ENCODE results near the gene TPO. TPM values are rescaled to one million over a fixed set of nuclear protein-coding genes. Genes with fewer than 3 reads are reported as not detected.
"Not testable (repeated sequence)": the region's sequence is repeated elsewhere in the genome, so short reads cannot be mapped to it uniquely, and the experiment has no call there.

The TPO gene
- total RNA-seq, 2 donors from 2014 or later: not detected

DNA sequence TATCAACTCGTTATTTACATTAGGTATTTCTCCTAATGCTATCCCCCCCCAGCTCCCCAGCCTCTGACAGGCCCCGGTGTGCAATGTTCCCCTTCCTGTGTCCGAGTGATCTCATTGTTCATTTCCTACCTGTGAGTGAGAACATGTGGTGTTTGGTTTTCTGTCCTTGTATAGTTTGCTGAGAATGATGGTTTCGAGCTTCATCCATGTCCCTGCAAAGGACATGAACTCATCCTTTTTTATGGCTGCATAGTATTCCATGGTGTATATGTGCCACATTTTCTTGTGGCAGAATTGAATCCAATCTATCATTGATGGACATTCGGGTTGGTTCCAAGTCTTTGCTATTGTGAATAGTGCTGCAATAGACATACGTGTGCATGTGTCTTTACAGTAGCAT lies 23.1 kb upstream of the TPO start:
- not testable (repeated sequence) for H3K9me3 Mint-ChIP-seq; H3K27ac Mint-ChIP-seq; DNase-seq; H3K27me3 Mint-ChIP-seq (ENCODE audit: low read depth); H3K36me3 Mint-ChIP-seq (ENCODE audit: insufficient read depth in 2 of 2); H3K4me3 Mint-ChIP-seq; ATAC-seq (replicated peaks in 1 of 2); H3K4me1 Mint-ChIP-seq (ENCODE audit: low read depth)

DNA sequence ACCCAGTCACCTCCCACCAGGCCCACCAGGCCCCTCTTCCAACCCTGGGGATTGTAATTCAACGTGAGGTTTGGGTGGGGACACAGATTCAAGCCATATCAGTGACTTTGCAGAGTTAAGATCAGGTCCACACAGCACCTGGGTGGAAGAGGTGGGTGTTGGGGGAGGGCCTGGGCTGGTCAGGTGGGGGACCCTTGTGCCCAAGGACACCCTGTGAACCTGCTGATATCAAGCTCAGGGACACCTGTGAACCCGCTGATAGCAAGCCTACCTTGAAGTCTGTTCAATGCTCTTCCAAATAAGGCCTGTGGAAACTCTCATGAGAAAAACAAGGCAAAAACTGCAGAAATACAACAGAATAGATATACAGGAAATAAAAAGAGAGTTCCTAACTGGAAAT lies 19.9 kb upstream of the TPO start:
- ATAC-seq (replicated peaks in 1 of 2): no peak
- Mint-ChIP-seq H3K27ac (no peak overlapping the region), H3K4me1 (ENCODE audit: low read depth) (no peaks in the 10 kb centered on the region), H3K36me3 (ENCODE audit: insufficient read depth in 2 of 2) (peaks cover 0 to 1% of the 10 kb centered on the region in 2 donors), H3K27me3 (ENCODE audit: low read depth) (no peaks in the 10 kb centered on the region), H3K4me3 (no peak overlapping the region), H3K9me3 (peaks cover 0 to 5% of the 10 kb centered on the region in 2 donors)
- DNase-seq: no peak

DNA sequence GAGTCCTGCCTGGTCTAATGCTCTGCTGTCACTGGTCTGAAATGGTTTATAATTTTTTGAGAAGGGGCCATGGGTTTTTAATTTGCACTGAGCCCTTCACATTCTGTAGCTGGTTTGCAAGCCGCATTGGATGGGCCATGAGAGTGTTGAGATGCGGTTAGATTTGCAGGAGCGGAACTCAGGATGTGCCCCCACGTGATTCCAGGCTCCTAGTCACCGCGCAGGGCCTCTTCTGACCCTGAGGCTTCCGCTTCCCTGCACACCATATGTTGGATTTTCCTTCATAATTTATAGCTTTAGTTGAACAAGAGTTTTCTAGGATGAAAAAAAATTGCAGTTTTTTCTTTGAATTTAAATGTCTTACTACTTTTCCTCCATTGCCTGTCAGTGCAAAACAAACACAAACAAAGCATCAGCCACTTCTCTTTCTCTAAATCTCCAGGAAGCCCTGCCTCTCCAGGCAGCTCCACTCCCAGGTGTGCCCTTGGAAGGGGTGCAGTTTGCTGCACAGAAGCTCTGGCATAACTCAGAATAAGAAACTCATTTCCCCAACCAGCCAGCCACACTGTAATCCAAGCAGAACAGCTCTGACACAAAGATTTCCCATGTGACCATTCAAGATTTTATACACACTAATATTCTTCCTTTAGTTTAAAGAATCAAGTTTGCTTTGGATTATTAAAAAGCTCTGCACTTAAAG lies 18.4 kb upstream of the TPO start:
- peaks cover 0 to 5% of the 10 kb centered on the region in 2 donors for H3K9me3 Mint-ChIP-seq
- H3K27ac Mint-ChIP-seq: no peak overlapping the region
- ATAC-seq (replicated peaks in 1 of 2) (no peak), DNase-seq (no peak)
- H3K27me3 Mint-ChIP-seq (ENCODE audit: low read depth): no peaks in the 10 kb centered on the region
- H3K4me3 Mint-ChIP-seq: no peak overlapping the region
- H3K4me1 Mint-ChIP-seq (ENCODE audit: low read depth): peaks cover 4% of the 10 kb centered on the region
- peaks cover 0 to 1% of the 10 kb centered on the region in 2 donors for H3K36me3 Mint-ChIP-seq (ENCODE audit: insufficient read depth in 2 of 2)

DNA sequence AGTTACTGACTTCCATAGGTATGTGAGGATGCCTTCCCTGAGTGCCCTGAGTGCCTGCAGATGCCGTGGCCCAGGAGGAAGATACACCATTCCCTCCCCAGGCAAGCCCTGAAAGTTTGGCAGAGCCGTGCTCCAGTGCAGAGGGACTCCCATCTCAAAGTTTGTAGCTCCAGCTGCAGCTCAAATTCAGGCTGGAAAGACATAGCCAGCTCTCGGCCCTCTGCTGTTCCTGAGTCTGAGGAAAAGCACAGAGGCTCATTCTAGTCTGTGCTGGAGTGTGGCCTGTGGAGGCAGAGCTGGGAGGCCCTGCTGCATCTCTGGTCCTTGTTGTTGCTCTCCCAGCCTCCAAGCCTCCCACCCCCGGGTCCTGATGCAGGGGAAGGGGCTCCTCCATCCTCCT lies 15.9 kb upstream of the TPO start:
- ATAC-seq (replicated peaks in 1 of 2): no peak
- Mint-ChIP-seq H3K4me1 (ENCODE audit: low read depth) (peaks cover 4% of the 10 kb centered on the region), H3K4me3 (no peak overlapping the region)

DNA sequence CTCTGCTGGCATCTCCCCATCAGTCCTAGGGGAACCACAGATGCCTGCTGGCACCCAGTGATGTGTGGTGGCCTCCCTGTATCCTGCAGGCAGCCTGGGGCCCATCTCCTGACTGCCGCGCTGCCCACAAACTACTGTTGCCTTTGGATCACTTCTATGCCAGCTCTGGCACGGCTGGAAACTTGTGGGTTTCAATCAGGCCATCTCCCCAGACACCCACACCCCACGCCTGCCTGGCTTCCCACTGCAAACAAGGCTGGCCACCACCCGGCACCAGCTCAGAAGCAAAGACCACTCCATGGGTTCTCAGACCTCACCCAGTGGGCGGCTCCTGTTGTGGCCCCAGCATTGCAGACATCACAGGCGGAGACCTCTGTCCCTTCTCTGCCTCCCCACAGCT lies 15.1 kb upstream of the TPO start:
- DNase-seq (no peak), ATAC-seq (replicated peaks in 1 of 2) (no peak)
- Mint-ChIP-seq H3K36me3 (ENCODE audit: insufficient read depth in 2 of 2) (peaks cover 0 to 2% of the 10 kb centered on the region in 2 donors), H3K27ac (no peak overlapping the region), H3K4me1 (ENCODE audit: low read depth) (peaks cover 4% of the 10 kb centered on the region), H3K9me3 (no peaks in the 10 kb centered on the region), H3K4me3 (no peak overlapping the region), H3K27me3 (ENCODE audit: low read depth) (no peaks in the 10 kb centered on the region)

More for the DNA sequence above, 15.9 kb upstream of the TPO start:
- DNase-seq: no peak
- Mint-ChIP-seq H3K27ac (no peak overlapping the region), H3K9me3 (no peaks in the 10 kb centered on the region), H3K36me3 (ENCODE audit: insufficient read depth in 2 of 2) (peaks cover 0 to 2% of the 10 kb centered on the region in 2 donors), H3K27me3 (ENCODE audit: low read depth) (no peaks in the 10 kb centered on the region)

DNA sequence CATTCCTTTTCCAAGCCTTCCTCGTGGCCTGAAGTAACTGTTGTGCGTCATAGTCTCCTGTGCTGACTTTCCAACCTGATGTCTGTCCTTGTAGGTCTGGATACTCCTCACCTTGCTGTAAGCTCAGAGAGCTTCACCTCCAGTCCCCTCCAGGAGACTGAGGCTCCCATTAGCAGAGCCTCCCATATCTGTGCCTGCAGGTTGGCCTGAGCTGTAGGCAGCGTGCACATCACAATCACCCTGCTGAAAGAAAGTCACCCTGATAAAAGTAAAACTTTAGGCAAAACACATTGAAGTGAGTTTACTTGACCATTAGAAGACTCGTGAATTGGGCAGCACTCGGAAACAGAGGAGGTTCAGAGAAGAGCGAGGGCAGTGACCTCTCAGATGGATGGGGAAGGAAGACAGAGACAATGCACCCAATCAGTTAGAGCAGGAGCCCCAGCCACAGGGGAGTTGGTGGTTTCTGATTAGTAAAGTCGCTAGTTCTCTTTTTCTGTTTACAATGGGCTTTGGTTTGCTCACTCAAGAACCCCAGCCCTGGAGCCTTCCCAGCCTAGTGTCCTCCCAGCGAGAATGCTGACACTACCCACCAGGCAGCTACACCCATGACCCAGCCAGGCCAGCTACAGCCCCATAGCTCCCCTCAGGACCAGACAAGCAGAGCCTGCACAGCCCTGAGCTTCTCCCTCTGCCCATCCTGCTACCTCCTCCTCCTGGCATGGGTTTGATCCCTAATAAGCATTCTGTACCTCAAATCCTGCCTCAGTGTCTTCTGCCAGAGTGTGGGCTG lies 12.1 kb upstream of the TPO start:
- peaks cover 0 to 4% of the 10 kb centered on the region in 2 donors for H3K9me3 Mint-ChIP-seq
- no peak overlapping the region for H3K27ac Mint-ChIP-seq
- no peaks in the 10 kb centered on the region for H3K27me3 Mint-ChIP-seq (ENCODE audit: low read depth)
- peaks cover 4% of the 10 kb centered on the region for H3K4me1 Mint-ChIP-seq (ENCODE audit: low read depth)
- no peak overlapping the region for H3K4me3 Mint-ChIP-seq
- ATAC-seq (replicated peaks in 1 of 2) (no peak), DNase-seq (no peak)
- H3K36me3 Mint-ChIP-seq (ENCODE audit: insufficient read depth in 2 of 2): peaks cover 0 to 2% of the 10 kb centered on the region in 2 donors

DNA sequence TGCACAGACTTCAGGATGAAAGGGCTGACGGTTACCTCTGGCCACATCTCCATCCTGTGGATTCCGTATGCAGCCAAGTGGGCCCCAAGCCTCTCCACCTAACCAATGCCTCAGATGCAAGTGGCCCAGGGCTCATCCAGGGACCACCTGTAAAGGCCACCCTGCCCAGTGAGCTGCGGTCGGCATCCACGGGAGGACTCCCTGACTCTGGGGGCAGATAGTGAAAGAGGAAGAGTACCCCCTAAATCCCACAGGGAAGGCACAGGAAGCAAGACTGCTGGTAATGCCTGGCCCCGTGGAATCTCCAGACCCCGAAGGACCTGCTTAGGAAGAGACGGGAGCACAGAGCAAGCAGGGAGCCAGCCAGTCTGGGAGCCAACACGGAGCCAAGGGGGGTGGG lies 11.2 kb upstream of the TPO start:
- H3K4me3 Mint-ChIP-seq: no peak overlapping the region
- peaks cover 0 to 2% of the 10 kb centered on the region in 2 donors for H3K36me3 Mint-ChIP-seq (ENCODE audit: insufficient read depth in 2 of 2)

DNA sequence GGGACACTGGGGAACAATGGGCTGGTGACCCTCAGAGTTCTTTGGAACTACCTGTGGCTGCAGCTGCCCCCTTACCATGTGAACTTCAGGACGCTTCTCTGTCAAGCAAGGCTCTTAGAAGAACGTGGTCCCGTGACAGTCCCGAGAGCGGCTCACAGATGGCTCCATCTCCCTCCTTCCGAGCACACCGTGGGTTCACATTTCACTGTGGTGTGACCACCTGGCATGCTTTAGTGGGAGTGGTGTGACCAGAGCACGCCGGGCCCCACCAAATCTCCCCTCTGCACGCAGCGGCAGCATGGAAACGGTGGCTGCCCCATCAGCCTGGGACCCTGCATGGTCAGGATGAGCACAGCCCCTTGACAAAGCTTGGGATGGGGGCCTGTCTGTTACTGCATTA lies 9.7 kb upstream of the TPO start:
- Mint-ChIP-seq H3K27ac (no peak overlapping the region), H3K9me3 (peaks cover 0 to 4% of the 10 kb centered on the region in 2 donors), H3K4me1 (ENCODE audit: low read depth) (peaks cover 4% of the 10 kb centered on the region), H3K27me3 (ENCODE audit: low read depth) (no peaks in the 10 kb centered on the region), H3K4me3 (no peak overlapping the region), H3K36me3 (ENCODE audit: insufficient read depth in 2 of 2) (peaks cover 0 to 2% of the 10 kb centered on the region in 2 donors)
- DNase-seq (no peak), ATAC-seq (replicated peaks in 1 of 2) (no peak)

More for the DNA sequence above, 11.2 kb upstream of the TPO start:
- Mint-ChIP-seq H3K27ac (no peak overlapping the region), H3K27me3 (ENCODE audit: low read depth) (no peaks in the 10 kb centered on the region), H3K4me1 (ENCODE audit: low read depth) (peaks cover 4% of the 10 kb centered on the region), H3K9me3 (peaks cover 0 to 4% of the 10 kb centered on the region in 2 donors)
- ATAC-seq (replicated peaks in 1 of 2) (no peak), DNase-seq (no peak)

DNA sequence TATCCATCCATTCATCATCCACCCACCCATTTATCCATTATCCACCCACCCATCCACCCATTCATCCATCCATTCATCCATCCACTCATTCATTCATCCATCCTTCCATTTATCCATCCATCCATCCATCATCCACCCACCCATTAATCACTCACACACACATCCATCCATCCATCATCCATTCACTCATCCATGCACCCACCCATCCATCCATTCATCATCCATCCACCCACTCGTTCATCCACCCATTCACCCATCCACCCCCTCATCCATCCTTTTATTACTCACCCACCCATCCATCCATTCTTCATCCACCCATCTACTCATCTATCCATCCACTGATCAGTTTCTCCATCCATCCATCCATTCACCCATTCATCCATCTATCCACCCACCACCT lies 8.1 kb upstream of the TPO start:
- no peaks in the 10 kb centered on the region for H3K4me1 Mint-ChIP-seq (ENCODE audit: low read depth)
- no peak for DNase-seq
- peaks cover 0 to 4% of the 10 kb centered on the region in 2 donors for H3K9me3 Mint-ChIP-seq
- no peaks in the 10 kb centered on the region for H3K27me3 Mint-ChIP-seq (ENCODE audit: low read depth)
- H3K4me3 Mint-ChIP-seq: no peak overlapping the region
- peaks cover 0 to 2% of the 10 kb centered on the region in 2 donors for H3K36me3 Mint-ChIP-seq (ENCODE audit: insufficient read depth in 2 of 2)
- H3K27ac Mint-ChIP-seq: no peak overlapping the region
- no peak for ATAC-seq (replicated peaks in 1 of 2)

DNA sequence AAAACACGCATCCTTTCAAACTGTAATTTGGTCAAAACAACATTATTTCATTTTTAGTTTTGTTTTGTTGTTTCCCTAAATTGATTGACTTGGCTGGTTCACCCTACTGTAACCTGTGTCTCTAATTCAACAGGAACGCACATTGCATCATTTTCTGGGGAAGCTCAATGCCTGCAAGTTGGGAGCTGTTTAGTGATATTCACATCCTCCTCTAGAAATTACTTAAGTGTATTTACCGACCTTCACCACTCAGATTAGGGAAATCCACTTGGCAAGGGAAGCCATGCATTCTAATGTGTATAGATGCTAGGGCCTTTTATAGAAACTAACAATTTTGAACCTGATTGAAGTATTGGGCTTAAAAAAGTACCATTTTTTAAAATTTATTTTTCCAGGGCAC lies 7.3 kb upstream of the TPO start:
- Mint-ChIP-seq H3K4me1 (ENCODE audit: low read depth) (no peaks in the 10 kb centered on the region), H3K27ac (no peak overlapping the region), H3K27me3 (ENCODE audit: low read depth) (no peaks in the 10 kb centered on the region), H3K9me3 (peaks cover 0 to 4% of the 10 kb centered on the region in 2 donors), H3K4me3 (no peak overlapping the region), H3K36me3 (ENCODE audit: insufficient read depth in 2 of 2) (peaks cover 0 to 2% of the 10 kb centered on the region in 2 donors)
- DNase-seq: no peak
- ATAC-seq (replicated peaks in 1 of 2): no peak

DNA sequence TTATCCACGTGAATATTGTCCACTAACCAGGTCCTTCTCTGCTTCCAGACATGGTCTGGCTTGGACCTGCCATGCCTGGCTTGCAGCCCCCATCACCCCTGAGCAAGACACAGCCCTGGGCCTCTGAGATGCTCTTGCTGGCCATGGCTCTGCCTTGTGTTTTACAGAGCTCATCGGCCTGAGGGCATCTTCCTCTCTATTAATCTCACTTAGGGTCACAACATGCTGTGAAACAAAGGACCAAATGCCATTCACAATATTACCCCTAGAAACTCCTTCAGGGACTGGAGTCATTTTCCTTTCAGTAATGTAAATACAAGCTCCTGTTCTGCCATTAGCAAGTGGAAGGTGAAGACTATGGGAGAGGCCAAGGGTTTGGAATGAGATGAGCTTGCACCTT lies 6.8 kb upstream of the TPO start:
- Mint-ChIP-seq H3K27ac (no peak overlapping the region), H3K4me3 (no peak overlapping the region), H3K36me3 (ENCODE audit: insufficient read depth in 2 of 2) (peaks cover 0 to 2% of the 10 kb centered on the region in 2 donors), H3K4me1 (ENCODE audit: low read depth) (no peaks in the 10 kb centered on the region), H3K9me3 (peaks cover 0 to 4% of the 10 kb centered on the region in 2 donors), H3K27me3 (ENCODE audit: low read depth) (no peaks in the 10 kb centered on the region)
- no peak for DNase-seq
- no peak for ATAC-seq (replicated peaks in 1 of 2)

DNA sequence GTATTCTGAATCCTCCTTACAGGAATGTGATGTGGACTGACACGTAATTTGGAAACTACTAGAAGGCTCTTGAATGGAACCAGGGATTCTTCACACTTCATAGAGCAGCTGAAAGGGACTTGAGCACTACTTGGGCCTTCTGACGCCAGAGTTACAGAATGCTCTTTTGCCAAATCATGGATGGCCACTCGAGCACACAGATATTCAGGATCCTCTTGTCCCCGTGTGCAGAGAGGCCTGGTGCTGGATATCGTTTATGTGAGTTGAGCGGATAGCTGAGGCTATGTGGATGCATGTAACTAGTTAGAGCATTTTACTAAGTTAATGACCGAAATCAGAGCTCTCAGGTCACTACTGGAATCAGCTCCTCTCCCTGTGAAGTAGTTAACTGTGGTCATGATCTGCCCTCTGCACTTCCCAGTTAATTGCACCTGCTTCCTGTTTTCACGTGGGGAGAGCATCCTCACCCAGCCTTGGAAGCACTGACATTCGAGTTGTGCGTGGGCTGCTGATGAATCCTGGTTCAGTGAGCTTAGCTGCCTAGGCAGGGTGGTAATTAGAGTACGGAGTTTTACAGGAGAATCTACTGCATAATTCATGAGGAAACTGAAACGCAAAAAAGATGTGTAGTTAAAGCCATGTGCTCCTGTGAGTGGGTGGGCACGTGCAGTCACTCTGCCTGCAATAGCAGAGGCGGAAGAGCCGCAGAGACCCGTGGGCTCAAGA lies 5.2 kb upstream of the TPO start:
- DNase-seq (no peak), ATAC-seq (replicated peaks in 1 of 2) (no peak)
- Mint-ChIP-seq H3K27me3 (ENCODE audit: low read depth) (no peaks in the 10 kb centered on the region), H3K9me3 (peaks cover 0 to 4% of the 10 kb centered on the region in 2 donors), H3K27ac (no peak overlapping the region), H3K4me3 (no peak overlapping the region), H3K4me1 (ENCODE audit: low read depth) (no peaks in the 10 kb centered on the region), H3K36me3 (ENCODE audit: insufficient read depth in 2 of 2) (no peaks in the 10 kb centered on the region)

DNA sequence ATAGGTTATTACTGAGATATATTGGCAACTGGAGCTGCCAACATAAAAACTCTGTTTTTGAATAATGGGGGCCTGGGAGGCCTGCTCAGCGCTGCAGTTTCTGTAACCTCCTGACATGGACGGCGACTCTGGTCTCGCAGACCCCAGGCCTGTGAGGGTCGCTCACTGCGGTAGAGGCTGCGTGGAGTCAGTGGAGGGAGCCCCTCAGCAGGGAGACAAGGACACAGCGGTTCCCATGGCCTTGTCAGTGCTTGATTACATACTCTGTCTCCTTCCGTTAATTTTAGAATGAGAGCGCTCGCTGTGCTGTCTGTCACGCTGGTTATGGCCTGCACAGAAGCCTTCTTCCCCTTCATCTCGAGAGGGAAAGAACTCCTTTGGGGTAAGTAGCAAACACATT lies 858 bp downstream of the TPO start:
- H3K4me1 Mint-ChIP-seq (ENCODE audit: low read depth): no peaks in the 10 kb centered on the region
- no peak overlapping the region for H3K4me3 Mint-ChIP-seq
- no peaks in the 10 kb centered on the region for H3K9me3 Mint-ChIP-seq
- no peaks in the 10 kb centered on the region for H3K36me3 Mint-ChIP-seq (ENCODE audit: insufficient read depth in 2 of 2)
- H3K27me3 Mint-ChIP-seq (ENCODE audit: low read depth): no peaks in the 10 kb centered on the region
- ATAC-seq (replicated peaks in 1 of 2) (no peak), DNase-seq (no peak)
- no peak overlapping the region for H3K27ac Mint-ChIP-seq

Data from activated T-cell treated with anti-CD3 and anti-CD28 coated beads, Interleukin-2, amount 50 U/mL, for 72 hours (primary cell).